NCI-H1417 (cell line): ENCODE data around the gene TMEM52B.
A peak's percentile ranks its signal among the peaks of the same experiment; 100 is the strongest.
"Not testable (repeated sequence)": the region's sequence is repeated elsewhere in the genome, so short reads cannot be mapped to it uniquely, and the experiment has no call there.

Source experiments
- DNase-seq, 3 experiments: peaks; one replicate each; lab custom pipeline; 2025; lab: John Stamatoyannopoulos, UW

Gene TMEM52B

DNA sequence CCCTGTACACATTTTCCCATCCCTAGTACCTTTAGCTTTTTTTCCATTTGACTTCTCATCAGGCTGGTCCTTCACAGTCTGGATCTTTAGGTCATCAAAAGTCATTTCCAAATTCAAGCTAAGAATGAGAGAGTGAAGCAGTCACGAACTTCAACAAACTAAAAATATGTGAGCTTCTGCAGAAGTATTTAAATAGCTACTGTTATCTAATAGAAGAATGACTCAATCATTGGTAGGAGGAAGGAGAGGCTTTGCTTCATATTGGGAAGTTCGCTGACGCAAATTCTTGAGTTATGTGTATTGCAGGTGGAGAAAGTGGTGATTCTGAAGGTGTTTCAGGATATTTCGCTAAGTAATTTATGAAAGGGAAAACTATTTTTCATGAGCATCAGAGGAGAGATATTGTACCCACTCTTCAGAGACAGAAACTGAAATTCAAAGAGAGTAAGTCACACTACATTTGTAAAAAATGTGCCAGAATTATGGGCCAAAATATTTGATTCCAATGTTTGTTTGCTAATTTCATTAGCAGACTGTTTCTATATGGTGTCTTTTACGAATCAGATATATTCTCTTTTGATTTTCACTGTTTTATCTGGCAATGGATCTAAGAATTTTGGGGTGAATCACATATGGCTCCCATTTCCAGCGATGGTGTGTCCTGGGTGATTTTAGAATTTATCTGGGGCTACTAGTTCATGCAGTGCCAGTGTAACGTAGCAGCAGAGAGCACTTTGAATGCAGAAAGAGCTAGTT, 6.7 kb upstream of the TMEM52B start, which contains the start of gene OLR1:
TSS of gene OLR1 (minus strand) at position 160 of the 756 bp plus-strand sequence. CDS start at position 105, 55 bp downstream.
- DNase-seq = no peak

DNA sequence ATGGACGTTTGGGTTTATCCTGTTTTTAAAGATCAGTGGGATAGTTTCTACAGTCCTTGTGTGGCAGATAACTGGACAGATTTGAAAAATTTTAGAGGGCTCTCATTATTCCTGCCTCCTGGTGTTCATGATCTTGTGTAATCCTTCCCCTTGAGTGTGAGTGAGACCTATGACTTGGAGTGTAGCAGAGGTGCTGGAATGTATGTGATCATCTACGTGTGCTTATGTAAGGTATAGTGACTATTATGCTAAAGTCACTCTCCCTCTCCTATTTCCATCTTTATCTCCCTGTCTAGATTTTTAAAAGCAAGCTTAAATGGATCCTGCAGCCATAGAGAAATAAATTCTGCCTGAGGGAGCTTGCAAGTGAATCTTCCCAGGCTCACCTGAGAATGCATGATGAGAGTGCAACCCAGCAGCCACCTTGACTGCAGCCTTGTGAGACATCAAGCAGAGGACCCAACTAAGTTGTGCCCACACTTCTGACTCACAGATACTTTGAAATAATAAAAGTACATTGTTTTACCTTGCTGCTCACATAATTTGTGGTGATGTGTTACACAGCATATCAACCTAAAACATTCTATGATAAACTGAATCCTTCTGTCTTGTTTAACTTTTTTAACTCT, 3.7 kb upstream of the TMEM52B start:
- no peak for DNase-seq

DNA sequence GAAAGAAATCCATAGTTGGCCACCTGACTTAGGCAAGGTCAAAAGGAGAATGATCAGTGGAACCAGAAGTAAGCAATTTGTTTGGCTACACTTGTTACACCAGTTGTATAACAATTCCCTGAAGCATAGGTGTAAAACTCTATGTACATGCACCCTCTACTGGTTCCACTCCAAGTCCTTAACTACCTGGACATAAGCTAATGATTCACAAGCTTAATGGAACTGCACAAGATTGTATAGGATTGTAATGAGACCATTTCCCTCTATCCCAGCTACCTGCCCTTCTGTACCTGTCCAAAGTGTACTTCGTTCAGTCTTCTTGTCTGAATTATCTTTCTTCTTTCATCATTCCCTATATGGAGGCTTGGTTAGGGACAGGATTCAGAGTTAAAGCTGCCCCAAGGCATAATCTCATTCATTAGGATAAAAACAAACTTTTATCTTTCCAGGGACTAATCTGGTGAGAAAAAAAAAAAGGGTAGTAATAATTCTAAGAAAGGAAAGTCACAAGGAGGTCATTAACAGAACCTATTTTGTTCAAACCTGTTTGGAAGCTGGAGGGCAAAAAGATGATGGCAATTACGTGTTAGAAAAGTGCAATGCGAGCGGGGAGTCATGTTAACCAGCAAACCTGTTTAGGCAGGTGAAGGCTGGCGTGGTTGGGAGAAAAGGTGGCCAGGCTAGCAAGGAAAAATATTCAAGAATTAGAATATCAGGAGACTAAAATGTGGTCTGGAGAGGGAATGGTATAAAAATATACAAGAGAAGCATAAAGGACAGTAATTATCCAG, 2.8 kb upstream of the TMEM52B start:
- DNase-seq = peak in 1 of 3 experiments; percentile 49

DNA sequence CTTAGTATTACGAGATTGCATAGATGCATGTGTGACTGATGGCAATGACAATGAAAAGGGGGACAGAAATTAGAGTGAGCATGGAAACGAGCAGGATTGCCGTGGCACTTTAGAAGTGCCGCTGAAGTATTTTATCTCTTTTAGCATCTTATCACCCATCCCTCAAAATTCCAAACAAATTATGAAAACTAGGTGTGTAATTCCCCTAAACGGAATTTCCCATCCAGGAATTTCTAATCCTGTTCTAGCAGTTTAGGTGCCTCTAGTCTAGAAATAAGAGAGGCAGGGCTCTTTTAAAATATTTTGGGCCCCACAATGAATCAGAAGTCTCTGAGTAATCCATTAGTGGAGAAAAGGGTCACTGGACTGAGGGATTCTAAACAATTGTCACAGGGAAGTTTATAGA, 947 bp downstream of the TMEM52B start:
- DNase-seq = no peak

DNA sequence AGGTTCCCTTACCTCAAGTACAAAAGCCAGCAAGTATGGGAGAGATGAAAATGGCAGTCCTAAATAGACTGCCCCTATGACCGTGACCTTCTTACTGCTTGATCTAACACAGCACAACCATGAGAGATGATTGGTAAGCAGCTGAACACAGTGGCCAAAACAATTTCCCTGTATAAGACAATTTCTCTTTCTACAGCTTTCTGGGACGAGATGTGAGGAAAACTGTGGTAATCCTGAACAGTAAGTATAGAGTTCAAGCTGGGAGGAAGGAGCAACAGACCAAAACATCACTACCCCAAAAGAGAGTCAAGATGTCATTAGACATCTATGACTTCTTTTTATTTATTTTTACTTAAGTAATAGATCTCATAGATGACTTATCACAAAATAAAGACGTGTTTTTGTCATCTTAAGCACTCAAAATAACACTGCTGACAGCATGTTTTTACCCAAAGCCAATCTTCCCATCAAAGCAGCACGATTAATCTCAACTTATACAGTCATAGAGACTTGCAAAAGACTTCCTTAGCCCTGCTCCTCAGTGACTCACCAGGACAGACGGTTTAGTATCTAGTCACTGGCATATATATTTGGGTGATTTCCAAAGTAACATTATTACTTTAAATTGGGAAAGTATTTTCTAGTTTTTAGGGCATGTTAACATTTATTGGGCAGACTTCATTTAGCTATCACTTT, 3.7 kb downstream of the TMEM52B start:
- no peak for DNase-seq

DNA sequence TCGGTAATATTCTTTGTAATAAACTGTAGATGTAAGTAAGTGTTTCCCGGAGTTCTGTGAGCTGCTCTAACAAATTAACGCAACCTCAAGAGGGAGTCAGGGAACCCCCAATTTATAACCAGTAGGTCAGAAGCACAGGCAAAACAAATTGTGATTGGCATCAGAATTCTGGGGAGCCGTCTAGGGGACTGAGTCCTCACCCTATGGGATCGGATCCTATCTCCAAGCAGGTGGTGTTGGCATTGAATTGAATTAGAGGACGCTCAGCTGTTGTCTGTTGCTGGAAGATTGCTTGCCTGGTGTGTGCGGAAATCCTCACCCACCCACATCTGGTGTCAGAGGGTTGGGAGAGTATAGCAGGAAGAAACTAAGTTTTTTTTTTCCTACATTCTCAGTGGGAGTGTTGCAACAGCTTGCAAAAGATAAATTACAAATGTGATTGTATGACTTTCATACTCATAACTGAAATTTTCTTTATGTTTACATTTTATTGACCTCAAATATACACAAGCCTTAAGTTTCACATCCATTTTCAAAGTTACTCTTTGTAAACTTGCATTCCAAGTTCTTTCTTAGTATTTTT, 5.5 kb downstream of the TMEM52B start:
- DNase-seq = no peak

DNA sequence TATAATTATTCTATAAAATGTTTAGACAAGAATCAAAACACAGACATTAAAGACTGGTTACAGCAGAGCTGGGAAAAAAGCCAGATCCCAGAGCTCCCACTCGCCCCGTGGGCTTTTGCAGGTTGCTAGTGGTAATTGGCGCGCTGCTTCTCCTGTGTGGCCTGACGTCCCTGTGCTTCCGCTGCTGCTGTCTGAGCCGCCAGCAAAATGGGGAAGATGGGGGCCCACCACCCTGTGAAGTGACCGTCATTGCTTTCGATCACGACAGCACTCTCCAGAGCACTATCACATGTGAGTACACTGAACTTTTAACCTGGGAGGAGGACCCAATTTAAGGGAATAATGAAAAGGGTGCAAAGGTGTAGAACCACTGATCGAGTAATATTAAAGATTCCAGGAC, 7.5 kb downstream of the TMEM52B start:
- no peak for DNase-seq

DNA sequence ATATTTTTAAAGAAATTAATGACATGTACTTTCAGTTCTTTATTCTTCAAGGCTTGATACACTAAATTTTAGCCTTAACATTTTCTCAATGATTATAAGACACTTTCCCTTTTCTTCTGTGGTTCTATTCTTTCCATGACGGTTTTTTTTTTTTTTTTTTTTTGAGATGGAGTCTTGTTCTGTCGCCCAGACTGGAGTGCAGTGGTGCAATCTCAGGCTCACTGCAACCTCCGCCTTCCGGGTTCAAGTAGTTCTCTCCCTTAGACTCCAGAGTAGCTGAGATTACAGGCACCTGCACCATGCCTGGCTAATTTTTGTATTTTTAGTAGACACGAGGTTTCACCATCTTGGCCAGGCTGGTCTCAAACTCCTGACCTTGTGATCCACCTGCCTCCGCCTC, 8.1 kb downstream of the TMEM52B start:
- not testable (repeated sequence) for DNase-seq

DNA sequence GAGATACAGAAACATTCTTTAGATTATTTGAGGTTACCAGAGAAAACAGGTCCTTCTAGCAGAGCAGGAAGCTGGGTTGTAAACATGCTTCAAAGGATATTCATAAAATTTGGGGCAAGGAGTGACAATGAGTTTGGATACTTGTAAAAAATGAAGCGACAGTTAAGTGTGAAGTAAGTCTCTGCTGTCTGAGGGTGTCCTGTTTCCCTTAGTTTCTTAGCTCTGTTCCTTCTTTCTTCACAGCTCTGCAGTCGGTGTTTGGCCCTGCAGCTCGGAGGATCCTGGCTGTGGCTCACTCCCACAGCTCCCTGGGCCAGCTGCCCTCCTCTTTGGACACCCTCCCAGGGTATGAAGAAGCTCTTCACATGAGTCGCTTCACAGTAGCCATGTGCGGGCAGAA, 10.8 kb downstream of the TMEM52B start:
- DNase-seq = no peak

DNA sequence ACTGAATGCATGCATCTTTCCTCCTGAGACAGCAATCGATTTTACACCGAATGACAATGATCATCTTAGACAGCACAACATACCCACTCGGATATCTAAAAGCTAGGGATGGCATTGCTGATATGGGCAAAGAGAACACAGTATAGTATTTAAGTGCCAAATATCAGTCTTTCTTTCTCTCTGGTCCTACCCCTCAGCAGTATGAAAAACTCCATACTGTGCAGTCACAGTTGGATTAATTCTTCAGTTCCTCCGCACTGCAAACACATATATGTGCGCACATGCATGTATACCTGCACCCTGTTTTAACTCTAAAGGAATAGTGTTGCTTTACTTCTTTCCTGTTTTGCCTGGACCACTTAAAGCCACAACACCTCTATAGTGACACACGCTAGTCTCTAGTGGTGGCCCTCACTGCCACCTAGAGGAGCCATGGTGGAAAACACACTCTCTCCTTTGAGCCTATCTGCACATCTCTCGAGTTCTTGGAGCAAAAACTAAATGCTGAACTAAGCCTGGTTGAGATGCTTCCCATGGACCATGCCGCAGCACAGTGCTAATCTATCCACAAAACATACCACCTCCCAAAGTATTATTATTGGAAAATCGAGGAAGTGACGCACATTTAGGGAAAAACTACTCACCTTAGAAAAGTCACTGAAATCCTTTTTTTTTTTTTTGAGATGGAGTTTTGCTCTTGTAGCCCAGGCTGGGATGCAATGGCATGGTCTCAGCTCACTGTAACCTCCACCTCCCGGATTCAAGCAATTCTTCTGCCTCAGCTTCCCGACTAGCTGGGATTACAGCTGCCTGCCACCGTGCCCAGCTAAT, 11.9 kb downstream of the TMEM52B start:
- DNase-seq = peak; percentile 30 to 78 (median 56)

DNA sequence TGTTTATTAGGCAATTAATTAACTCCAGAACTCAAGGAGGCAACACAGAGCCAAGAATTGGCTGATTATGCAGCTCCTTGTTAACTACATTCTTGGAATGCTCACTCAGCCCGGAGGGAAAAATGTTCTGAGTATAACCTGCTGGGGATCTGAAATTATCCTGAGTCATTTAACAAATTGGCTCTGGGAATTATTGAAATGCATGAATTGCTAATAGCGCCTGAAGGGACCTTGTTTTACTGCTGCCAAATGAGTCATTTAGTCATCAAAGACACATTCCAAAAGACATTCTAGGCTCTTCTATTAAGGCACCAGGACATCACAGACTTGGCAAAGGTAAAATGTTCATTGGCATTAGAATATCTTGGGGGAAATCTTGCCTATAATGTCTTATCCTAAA, 13.0 kb downstream of the TMEM52B start:
- no peak for DNase-seq

DNA sequence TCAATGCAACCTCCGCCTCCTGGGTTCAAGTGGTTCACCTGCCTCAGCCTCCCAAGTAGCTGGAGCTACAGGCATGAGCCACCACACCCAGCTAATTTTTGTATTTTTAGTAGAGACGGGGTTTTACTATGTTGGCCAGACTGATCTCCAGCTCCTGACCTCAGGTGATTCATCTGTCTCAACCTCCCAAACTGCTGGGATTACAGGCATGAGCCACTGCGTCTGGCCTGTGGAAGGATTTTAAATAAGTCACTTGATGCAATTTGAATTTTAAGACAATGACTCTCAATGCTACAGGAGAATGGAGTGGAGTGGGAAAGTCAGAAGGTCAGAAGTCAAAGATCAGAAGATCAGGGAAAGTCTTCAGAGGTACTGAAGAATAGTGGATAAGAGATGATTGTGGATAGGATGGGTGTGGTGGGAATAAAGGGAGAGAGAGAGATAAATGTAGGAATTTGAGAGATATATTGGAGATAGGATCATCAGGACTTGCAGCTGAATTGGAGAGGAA, 15.4 kb downstream of the TMEM52B start:
- no peak for DNase-seq

DNA sequence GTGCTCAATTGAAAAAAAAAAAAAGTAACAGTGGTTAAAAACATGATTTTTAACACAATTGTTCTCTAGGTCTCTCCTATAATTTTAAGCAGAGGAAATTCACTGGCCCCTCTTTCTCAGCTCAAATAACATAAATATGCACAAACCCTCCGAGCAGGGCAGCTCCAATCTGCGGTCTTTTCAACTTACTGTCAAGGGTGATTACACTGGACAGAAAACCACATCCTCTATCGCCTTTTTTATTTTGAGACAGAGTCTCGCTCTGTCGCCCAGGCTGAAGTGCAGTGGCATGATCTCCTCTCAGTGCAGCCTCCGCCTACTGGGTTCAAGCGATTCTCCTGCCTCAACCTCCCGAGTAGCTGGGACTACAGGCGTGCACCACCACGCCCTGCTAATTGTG, 17.4 kb downstream of the TMEM52B start:
- no peak for DNase-seq

DNA sequence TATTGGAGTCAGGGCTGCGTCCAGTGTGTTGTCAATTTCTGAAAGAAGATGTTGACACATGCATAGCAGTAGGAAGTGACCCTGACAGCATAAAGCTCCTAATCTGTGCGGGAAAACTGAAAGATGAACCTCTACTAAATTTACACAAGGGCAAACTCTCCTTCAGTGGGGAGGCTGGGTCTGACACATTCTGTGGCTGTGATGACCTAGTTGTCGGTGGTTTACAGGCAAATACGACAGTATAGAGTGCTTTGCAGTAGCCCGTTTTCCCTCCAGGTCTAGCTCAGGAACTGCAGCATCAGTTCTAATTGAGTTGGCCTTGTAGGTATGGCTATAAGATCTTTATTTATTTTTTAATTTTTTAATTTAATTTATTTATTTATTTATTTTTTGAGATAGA, 19.0 kb downstream of the TMEM52B start:
- DNase-seq = no peak

DNA sequence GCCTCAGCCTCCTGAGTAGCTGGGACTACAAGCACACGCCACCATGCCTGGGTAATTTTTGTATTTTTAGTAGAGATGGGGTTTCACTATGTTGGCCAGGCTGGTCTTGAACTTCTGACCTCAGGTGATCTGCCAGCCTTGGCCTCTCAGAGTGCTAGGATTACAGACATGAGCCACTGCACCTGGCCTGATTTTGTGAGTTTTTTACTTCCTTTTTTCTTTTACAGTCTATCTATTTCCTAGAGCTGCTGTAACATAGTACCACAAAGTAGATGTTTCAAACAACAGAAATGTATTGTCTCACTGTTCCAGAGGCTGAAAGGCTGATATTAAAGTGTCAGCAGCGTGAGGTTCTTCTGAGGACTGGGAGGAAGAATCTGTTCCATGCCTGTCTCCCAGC, 25.7 kb downstream of the TMEM52B start:
- not testable (repeated sequence) for DNase-seq

DNA sequence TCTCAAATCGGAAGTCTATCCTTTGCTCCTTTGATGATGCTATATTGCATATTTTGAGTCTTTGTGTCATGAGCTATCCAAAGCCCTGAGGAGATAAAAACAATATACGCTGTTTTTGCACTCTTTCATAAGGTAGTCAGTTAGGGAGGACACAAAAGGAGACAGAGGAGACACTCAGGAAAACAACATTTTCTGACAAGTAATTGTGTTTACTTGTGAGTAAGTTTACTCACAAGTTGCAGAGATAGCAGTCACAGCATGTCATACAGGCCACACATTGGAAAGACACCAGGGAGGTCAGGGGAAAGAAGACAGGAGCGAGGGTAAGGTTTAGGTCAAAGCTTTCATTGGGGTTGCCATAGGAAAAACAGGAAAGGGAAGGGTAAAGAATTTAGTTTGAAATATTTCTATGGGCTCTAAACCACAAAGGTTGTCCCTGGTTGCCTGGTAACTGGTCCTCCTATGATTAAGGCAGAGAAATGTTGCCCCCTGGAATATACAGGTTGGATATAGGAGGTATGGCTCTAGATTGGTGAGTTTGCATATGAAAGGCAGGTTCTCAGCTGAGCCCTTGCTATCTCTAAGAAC, 26.5 kb downstream of the TMEM52B start:
- DNase-seq = no peak

DNA sequence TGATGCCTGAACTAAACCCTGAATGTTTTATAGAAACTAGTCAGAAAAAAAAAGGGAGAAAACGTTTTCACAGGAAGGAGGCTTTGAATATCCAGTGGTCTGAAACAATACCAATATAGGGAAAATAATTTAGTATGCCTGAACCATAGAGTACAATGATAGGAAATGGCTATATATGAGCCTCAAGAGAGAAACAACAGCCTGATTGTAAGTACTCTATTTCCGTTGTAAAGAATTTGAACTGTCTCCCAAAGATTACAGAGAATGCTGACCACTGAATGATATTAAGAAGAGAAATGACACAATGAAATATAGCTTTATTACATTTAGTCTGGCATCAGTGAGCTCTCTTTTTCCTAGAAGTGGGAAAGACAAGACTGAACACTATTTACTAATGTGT, 28.3 kb downstream of the TMEM52B start:
- DNase-seq = no peak

DNA sequence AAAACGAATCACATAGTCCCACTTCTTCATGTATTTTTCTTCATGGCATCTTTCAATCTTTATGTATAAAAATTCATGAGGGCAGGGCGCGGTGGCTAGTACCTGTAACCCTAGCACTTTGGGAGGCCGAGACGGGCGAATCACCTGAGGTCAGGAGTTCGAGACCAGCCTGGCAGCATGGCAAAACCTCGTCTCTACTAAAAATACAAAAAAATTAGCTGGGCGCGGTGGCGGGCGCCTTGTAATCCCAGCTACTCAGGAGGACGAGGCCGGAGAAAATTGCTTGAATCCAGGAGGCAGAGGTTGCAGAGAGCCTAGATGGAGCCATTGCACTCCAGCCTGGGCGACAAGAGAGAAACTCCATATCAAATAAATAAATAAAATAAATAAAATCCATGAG, 31.4 kb downstream of the TMEM52B start:
- DNase-seq = no peak

DNA sequence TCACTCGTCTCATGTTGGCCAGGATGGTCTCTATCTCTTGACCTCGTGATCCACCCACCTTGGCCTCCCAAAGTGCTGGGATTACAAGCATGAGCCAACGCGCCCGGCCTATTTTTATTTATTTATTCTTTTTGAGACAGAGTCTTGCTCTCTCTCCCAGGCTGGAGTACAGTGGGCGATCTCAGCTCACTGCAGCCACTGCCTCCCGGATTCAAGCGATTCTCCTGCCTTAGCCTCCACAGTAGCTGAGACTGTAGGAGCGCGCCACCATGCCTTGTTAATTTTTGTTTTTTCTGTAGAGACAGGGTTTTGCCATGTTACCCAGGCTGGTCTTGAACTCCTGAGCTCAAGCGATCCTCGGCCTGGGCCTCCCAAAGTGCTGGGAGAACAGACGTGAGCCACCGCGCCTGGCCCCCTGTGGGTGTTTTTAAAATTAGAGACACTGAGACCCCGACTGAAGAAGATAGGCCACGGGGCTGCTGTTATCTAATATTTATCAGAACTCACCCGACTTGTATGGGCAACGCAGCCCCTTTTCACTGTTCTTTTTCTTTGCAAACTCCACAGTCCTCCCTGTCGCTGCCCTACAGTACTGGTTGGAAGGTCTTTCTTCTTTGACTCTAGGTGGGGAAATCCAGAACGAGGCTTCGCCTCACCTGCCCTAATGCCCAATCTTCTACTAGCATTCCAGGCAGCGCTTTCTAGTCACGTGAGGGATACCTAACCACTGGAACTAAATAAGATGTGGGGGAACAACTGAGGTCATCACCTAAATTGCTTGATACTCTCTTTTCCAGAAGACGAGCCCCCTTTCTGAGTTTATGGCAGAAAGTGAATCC, 32.5 kb downstream of the TMEM52B start:
- DNase-seq = no peak
